GM12878 (cell line): ENCODE measurements around the gene SANBR. TPM values are rescaled to one million over a fixed set of nuclear protein-coding genes. Genes with fewer than 3 reads are reported as not detected.

Source experiments
- ATAC-seq: fragments of 200-7000 bp; cut with Tn5 transposase; 3 replicates; pipeline ENCODE4 v1.9.1; 2020; ENCODE audit warnings: mild to moderate bottlenecking, moderate library complexity
- BruUV-seq: library from RNA; stranded (reverse); fragments of 400-500 nt; replicated peaks from 2 replicates; lab custom pipeline; 2021; lab: Mats Ljungman, UMichigan
- CTCF ChIA-PET: fragments of 300-600 bp; sonication (Branson Sonifier 250); formaldehyde crosslinking; extraction: SDS; loops from one replicate; lab custom pipeline; 2021; ENCODE audit warnings: inconsistent platforms; lab: Yijun Ruan, JAX
- POLR2A ChIA-PET: fragments of 350-600 bp; formaldehyde crosslinking; extraction: SDS; loops from one replicate; lab custom pipeline; 2021; ENCODE audit warnings: inconsistent platforms; lab: Charles Lee
- RAD21 ChIA-PET: fragments of 300-600 bp; sonication (Branson Sonifier 250); formaldehyde crosslinking; loops from one replicate; lab custom pipeline; 2023; ENCODE audit warnings: antibody characterized with exemption; ENCODE audit not compliant: unreplicated experiment; lab: Charles Lee
- SMC1A ChIA-PET: fragments of 300-600 bp; sonication (Branson Sonifier 250); formaldehyde crosslinking; loops from one replicate; lab custom pipeline; 2023; ENCODE audit not compliant: unreplicated experiment, uncharacterized antibody; lab: Charles Lee
- DNase-seq: peaks from one replicate; pipeline ENCODE4 v3.0.0-alpha.2; 2011; ENCODE audit warnings: low read depth, low spot score
- FAIRE-seq: peaks from 3 replicates; lab custom pipeline; 2011; peaks lifted over from hg19 to GRCh38; lab: Jason Lieb, UNC
- H2AFZ ChIP-seq: 2 replicates; pipeline ENCODE4 v1.6.0; 2011; ENCODE audit warnings: low read depth, low read length, control low read depth; ENCODE audit not compliant: control insufficient read depth
- H3K27ac ChIP-seq: 2 replicates; pipeline ENCODE4 v1.5.1; 2011; ENCODE audit warnings: control low read depth; ENCODE audit not compliant: control insufficient read depth, insufficient read depth
- H3K27me3 ChIP-seq, 2 experiments: replicated peaks in 1 of 2; 2 replicates each; pipeline versions ENCODE4 v1.6.0 to v1.6.1; 2011; ENCODE audit warnings: low read length in 1 of 2; ENCODE audit not compliant: control insufficient read depth in 2 of 2, insufficient read depth in 2 of 2
- H3K36me3 ChIP-seq, 2 experiments: 2 replicates each; pipeline ENCODE4 v1.5.1; 2011; ENCODE audit warnings: low read length in 1 of 2; ENCODE audit not compliant: control insufficient read depth in 2 of 2, insufficient read depth in 2 of 2
- H3K4me1 ChIP-seq: 2 replicates; pipeline ENCODE4 v1.6.1; 2011; ENCODE audit warnings: mild to moderate bottlenecking, low read length, moderate library complexity, mixed read lengths; ENCODE audit not compliant: control insufficient read depth, insufficient read depth
- H3K4me2 ChIP-seq: 2 replicates; pipeline ENCODE4 v1.6.0; 2011; ENCODE audit warnings: control low read depth; ENCODE audit not compliant: control insufficient read depth, insufficient read depth
- H3K4me3 ChIP-seq: fragments of 200-600 bp; sonication (generic); 2 replicates; pipeline ENCODE4 v1.5.1; 2016
- H3K79me2 ChIP-seq: 2 replicates; pipeline ENCODE4 v1.6.0; 2011; ENCODE audit warnings: low read length; ENCODE audit not compliant: control insufficient read depth, insufficient read depth
- H3K9ac ChIP-seq: 2 replicates; pipeline ENCODE4 v1.8.0; 2011; ENCODE audit warnings: low read length, control low read depth, mixed read lengths; ENCODE audit not compliant: control insufficient read depth, insufficient read depth
- H3K9me3 ChIP-seq: replicated peaks from 3 replicates; pipeline ENCODE4 v1.5.1; 2011; ENCODE audit warnings: mild to moderate bottlenecking, low read length; ENCODE audit not compliant: control insufficient read depth, insufficient read depth
- H4K20me1 ChIP-seq: 2 replicates; pipeline ENCODE4 v1.6.0; 2011; ENCODE audit not compliant: control insufficient read depth, insufficient read depth
- ATF7 ChIP-seq: fragments of 450-650 bp; IDR thresholded peaks from 2 replicates; pipeline ENCODE4 v1.6.1; 2016; ENCODE audit warnings: low read depth, mild to moderate bottlenecking
- CEBPZ ChIP-seq: fragments of 150-350 bp; IDR thresholded peaks from 2 replicates; pipeline ENCODE4 v1.6.1; 2016; ENCODE audit warnings: low read depth, low read length
- EZH2 ChIP-seq: IDR thresholded peaks from 2 replicates; pipeline ENCODE4 v1.6.1; 2012; ENCODE audit warnings: low read depth, mild to moderate bottlenecking, control low read depth, inconsistent platforms, low read length, borderline replicate concordance; ENCODE audit not compliant: control insufficient read depth
- IKZF1 ChIP-seq: fragments of 450-650 bp; conservative IDR thresholded peaks from 2 replicates; pipeline ENCODE4 v1.6.1; 2017; ENCODE audit warnings: antibody characterized with exemption, mild to moderate bottlenecking
- JUNB ChIP-seq: IDR thresholded peaks from 2 replicates; pipeline ENCODE4 v1.6.1; 2016; ENCODE audit warnings: antibody characterized with exemption, mild to moderate bottlenecking
- JUND ChIP-seq: IDR thresholded peaks from 2 replicates; pipeline ENCODE4 v1.6.1; 2012; ENCODE audit warnings: low read depth, mild to moderate bottlenecking, low read length, improper control_type of control experiment, moderate library complexity
- KDM1A ChIP-seq: fragments of 200-600 bp; sonication (generic); IDR thresholded peaks from 2 replicates; pipeline ENCODE4 v1.6.1; 2016; ENCODE audit warnings: borderline replicate concordance
- MEF2B ChIP-seq: fragments of 450-650 bp; IDR thresholded peaks from 2 replicates; pipeline ENCODE4 v1.6.1; 2018; ENCODE audit warnings: mild to moderate bottlenecking, moderate library complexity; ENCODE audit not compliant: partially characterized antibody, poor library complexity, severe bottlenecking
- MYB ChIP-seq: fragments of 150-350 bp; IDR thresholded peaks from 2 replicates; pipeline ENCODE4 v1.6.1; 2014; ENCODE audit warnings: mild to moderate bottlenecking, low read depth, low read length, borderline replicate concordance
- NR2F1 ChIP-seq: fragments of 450-650 bp; conservative IDR thresholded peaks from 2 replicates; pipeline ENCODE4 v1.6.1; 2017; ENCODE audit warnings: mild to moderate bottlenecking
- PAX8 ChIP-seq: fragments of 450-650 bp; IDR thresholded peaks from 2 replicates; pipeline ENCODE4 v1.6.1; 2017; ENCODE audit warnings: mild to moderate bottlenecking, moderate library complexity
- POLR2A ChIP-seq: IDR thresholded peaks from 2 replicates; pipeline ENCODE4 v1.6.1; 2011; ENCODE audit warnings: low read depth, mild to moderate bottlenecking, low read length
- RB1 ChIP-seq: fragments of 450-650 bp; formaldehyde crosslinking; IDR thresholded peaks from 2 replicates; pipeline ENCODE4 v1.6.1; 2017; ENCODE audit warnings: mild to moderate bottlenecking, borderline replicate concordance
- SIX5 ChIP-seq: IDR thresholded peaks from 2 replicates; pipeline ENCODE4 v1.6.1; 2011; ENCODE audit warnings: mild to moderate bottlenecking, low read depth, low read length, moderate library complexity; ENCODE audit not compliant: severe bottlenecking
- SREBF1 ChIP-seq: IDR thresholded peaks from 2 replicates; pipeline ENCODE4 v1.6.1; 2012; ENCODE audit warnings: mild to moderate bottlenecking, low read length
- SREBF2 ChIP-seq: IDR thresholded peaks from 2 replicates; pipeline ENCODE4 v1.6.1; 2012; ENCODE audit warnings: mild to moderate bottlenecking, low read length
- SRF ChIP-seq, 2 experiments: IDR thresholded peaks; 2 replicates each; pipeline ENCODE4 v1.6.1; 2011; ENCODE audit warnings: low read depth in 2 of 2, low read length in 2 of 2, mild to moderate bottlenecking in 1 of 2, moderate library complexity in 1 of 2
- ZBED1 ChIP-seq: IDR thresholded peaks from 2 replicates; pipeline ENCODE4 v1.6.1; 2016; ENCODE audit warnings: borderline replicate concordance
- ZBTB33 ChIP-seq: fragments of 450-650 bp; IDR thresholded peaks from 2 replicates; pipeline ENCODE4 v1.6.1; 2017; ENCODE audit warnings: mild to moderate bottlenecking
- ZNF207 ChIP-seq: fragments of 450-650 bp; IDR thresholded peaks from 2 replicates; pipeline ENCODE4 v1.6.1; 2014; ENCODE audit warnings: antibody characterized with exemption, mild to moderate bottlenecking, borderline replicate concordance
- WGBS: methylation state at CpG from one replicate; pipeline ENCODE4 v1.1.6; 2016; ENCODE audit warnings: low lambda C conversion rate; ENCODE audit not compliant: insufficient replicate concordance, insufficient coverage; ENCODE audit errors: missing lambda C conversion rate; 5-methylcytosine and 5-hydroxymethylcytosine counted together
- in situ Hi-C: fragments of 300-500 bp; cut with MboI; formaldehyde crosslinking; loops from 9 replicates; pipeline ENCODE4 v1.14.3; 2018; ENCODE audit warnings: mixed read lengths
- intact Hi-C: fragments of 100-400 bp; cut with micrococcal nuclease; formaldehyde crosslinking; loops from one replicate; pipeline ENCODE4 v1.14.2; 2022; ENCODE audit not compliant: unreplicated experiment
- polyA plus RNA-seq, 11 experiments: library from polyadenylated mRNA; depleted of rRNA in 4 of 11; unstranded in 6 of 11; stranded (reverse) in 5 of 11; fragments of >200 nt; fragmentation: Nextera tagmentation in 4 of 11; fragmentation: Illumina TruSeq in 1 of 11; extraction: Ambion mirVana in 4 of 11; extraction: Trizol in 1 of 11; gene quantifications; 1 replicate in 1 of 11; 2 replicates in 10 of 11; pipeline versions ENCODE4 v1.2.1 to v1.2.3, GENCODE V29; 2011 to 2016; ENCODE audit warnings: inconsistent platforms in 2 of 11, missing spikeins in 2 of 11, low read depth in 1 of 11
- total RNA-seq, 4 experiments: library from RNA; depleted of rRNA in 3 of 4; stranded (reverse); fragments of >200 nt in 3 of 4; fragmentation: Illumina TruSeq in 1 of 4; extraction: Trizol in 1 of 4; gene quantifications; 2 replicates each; pipeline versions ENCODE4 v1.2.1 to v1.2.3, GENCODE V29; 2013 to 2021

SANBR gene
- total and polyA plus RNA-seq, 10 of the 15 experiments (the other 5 are each of a cell fraction or from before 2014, with no cell fraction given) = 2.2 to 11.0 (median 7.0) TPM

GRCh38 chr2:61023670-61024069, 42.0 kb upstream of the SANBR start (continued):
- TF ChIP-seq RB1 = no peak
- no peak for TF ChIP-seq ZBED1
- TF ChIP-seq NR2F1 = no peak
- no peak for TF ChIP-seq KDM1A
- TF ChIP-seq ZBTB33 = no peak
- no peak for TF ChIP-seq SREBF1
- TF ChIP-seq MYB = no peak
- no peak for TF ChIP-seq EZH2
- no peak for TF ChIP-seq SREBF2

- H2AFZ ChIP-seq = no peak overlapping the region
- WGBS = 100% methylated on average over 3 of the region's 3 CpGs
- H4K20me1 ChIP-seq = no peaks in the 10 kb centered on the region
- no peak overlapping the region for H3K27ac ChIP-seq
- intact Hi-C loops (no loop called here), in situ Hi-C loops (no loop called here)
- BruUV-seq = no TSS peak
- ChIA-PET CTCF (interaction anchor here (1.2 kb wide), 1 partner anchor 31 kb away, joined by 3 read pairs; no protein-coding TSS in a partner anchor), SMC1A (no interaction called here), POLR2A (no interaction called here), RAD21 (no interaction called here)
- H3K27me3 ChIP-seq = no peaks in the 10 kb centered on the region
- no peak overlapping the region for H3K4me3 ChIP-seq
- FAIRE-seq = no peak
- H3K9ac ChIP-seq = no peak overlapping the region
- no peak overlapping the region for H3K4me2 ChIP-seq
- ATAC-seq = no peak
- peaks cover 0 to 12% of the 10 kb centered on the region in 2 experiments; a peak in 2 of 4 replicates for H3K36me3 ChIP-seq
- peaks cover 2% of the 10 kb centered on the region; the same call in 1 of the 3 replicates for H3K9me3 ChIP-seq
- peaks cover 1% of the 10 kb centered on the region for H3K79me2 ChIP-seq
- DNase-seq = no peak
- H3K4me1 ChIP-seq = no peaks in the 10 kb centered on the region
- TF ChIP-seq ZNF207 (no peak), POLR2A (no peak), SREBF1 (no peak), MEF2B (no peak), ATF7 (no peak), JUND (no peak), IKZF1 (no peak), JUNB (no peak), KDM1A (no peak), SIX5 (no peak), CEBPZ (no peak), SRF (IDR thresholded peaks at IDR 0.05; ENCODE audit: low read depth in 2 of 2, low read length in 2 of 2) (no peak), PAX8 (no peak), ZBED1 (no peak)
Observed at GRCh38 chr2:61029533-61029932, 36.1 kb upstream of the SANBR start.
